ENCODE results near the gene ANG.
A peak's percentile ranks its signal among the peaks of the same experiment; 100 is the strongest.

Gene ANG

DNA sequence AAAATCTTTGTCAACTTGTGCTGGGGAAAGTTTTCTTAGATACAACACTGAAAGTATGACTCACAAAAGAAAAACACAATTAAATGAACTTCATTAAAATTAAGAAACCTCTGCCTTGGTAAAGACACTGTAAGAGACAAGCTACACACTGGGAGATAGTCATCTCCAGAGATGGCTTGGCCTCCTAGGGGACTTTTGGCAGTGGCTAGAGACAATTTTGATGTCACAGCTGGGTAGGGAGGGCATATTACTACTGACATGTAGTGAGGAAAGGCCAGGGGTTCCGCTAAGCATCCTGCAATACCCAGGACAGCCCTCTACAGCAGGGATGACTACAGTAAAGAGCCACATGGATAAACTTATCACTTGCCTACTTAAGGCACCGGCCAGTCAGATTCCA, 12.9 kb upstream of the ANG start:
- DNase-seq (ENCODE audit: low read depth in 2 of 3, low spot score in 1 of 3) = no peak

DNA sequence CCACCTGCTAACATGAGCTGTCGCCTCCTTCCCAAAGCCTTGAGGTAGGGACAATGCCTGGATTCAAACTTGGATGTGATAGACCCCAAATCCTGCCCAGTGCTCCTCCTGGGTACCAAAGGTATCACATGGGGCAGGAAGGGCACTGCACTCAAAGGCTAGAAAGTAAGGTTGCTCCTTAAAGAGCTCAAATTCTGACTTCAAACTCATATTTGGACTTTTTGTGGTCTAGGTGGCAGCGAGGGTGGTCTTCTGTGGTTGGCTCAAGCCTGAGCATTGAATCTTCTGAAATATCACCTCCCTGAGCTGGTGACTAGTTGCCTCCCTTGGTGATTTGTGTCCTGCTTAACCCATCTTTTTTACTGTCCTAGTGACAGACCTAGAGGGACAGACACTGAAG, 12.5 kb upstream of the ANG start:
- no peak for DNase-seq (ENCODE audit: low read depth in 2 of 3, low spot score in 1 of 3)

DNA sequence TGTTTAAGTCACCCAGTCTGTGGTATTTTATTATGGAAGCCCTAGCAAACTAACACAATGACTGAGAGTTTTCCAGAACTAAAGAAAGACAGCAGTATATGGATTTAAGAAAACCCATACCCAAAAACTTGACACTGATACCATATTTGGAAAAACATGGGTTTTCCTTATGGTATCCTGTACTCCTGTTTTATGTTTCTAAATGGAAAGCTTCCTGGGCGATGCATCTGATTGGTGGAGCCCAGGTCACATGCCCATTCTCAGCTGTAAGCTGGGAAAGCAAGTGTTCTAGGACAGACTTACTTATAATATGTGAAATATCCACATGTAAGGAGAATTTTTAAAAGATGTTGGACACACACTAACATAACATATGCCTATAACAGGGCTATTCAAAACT, 8.7 kb upstream of the ANG start:
- no peak for DNase-seq (ENCODE audit: low read depth in 2 of 3, low spot score in 1 of 3)

GRCh38 chr14:20680363-20680762, 8.2 kb upstream of the ANG start:
- DNase-seq (ENCODE audit: low read depth in 2 of 3, low spot score in 1 of 3) = no peak

GRCh38 chr14:20680843-20681347, 7.7 kb upstream of the ANG start:
- DNase-seq (ENCODE audit: low read depth in 2 of 3, low spot score in 1 of 3) = peak in 1 of 3 donors; percentile 43

DNA sequence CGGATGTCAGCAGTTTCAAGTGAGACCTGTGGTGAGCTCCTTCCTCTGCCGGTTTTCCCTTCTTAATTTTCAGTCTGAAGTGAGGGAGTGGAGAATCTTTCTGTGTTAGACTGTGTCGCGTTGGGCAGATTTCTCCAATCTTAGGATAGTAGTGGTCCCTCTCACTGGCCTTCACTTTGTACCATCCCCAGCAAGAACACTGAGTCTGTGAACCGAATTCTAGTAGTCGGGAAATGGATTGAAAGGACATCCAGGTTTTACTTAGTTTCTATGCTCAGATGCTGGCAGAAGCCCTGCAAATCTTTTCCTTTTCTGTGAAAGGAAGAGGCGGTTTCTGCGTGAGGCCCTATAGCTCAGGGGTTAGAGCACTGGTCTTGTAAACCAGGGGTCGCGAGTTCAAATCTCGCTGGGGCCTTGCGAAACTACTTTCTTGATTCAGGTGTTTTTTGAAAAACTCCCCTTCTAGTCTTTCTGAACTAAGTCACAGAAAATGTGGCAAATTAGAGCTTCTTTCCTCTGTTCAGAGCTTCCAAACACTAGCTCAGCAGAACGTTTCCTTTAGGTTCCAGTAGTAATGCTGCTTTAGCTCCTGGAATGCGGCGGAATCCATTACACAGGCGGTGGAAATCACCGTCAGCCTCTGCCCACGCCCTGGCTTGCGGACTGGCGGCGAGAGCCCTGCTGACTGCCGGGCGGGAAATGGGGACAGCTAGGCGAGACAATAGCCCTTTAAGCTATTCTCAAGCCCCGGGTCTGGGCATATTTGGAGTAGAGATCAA, 7.0 kb upstream of the ANG start:
- peak; percentile 72 to 95 (median 93) for DNase-seq (ENCODE audit: low read depth in 2 of 3, low spot score in 1 of 3)

DNA sequence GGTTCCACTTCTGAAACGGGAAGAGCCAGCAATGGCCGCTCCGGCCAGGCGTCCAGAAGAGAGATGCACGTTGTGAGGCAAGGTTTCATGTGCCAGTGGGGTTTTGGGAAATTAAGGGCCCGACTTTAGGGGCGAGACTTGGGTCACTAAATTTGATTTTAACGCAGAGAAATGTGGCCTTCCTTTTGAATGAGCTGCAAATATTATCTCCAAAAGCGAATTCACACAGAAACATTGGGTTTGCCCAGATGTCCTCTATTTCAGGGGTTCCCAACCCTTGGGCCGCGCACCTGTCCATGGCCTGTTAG, 6.5 kb upstream of the ANG start:
- DNase-seq (ENCODE audit: low read depth in 2 of 3, low spot score in 1 of 3) = no peak

DNA sequence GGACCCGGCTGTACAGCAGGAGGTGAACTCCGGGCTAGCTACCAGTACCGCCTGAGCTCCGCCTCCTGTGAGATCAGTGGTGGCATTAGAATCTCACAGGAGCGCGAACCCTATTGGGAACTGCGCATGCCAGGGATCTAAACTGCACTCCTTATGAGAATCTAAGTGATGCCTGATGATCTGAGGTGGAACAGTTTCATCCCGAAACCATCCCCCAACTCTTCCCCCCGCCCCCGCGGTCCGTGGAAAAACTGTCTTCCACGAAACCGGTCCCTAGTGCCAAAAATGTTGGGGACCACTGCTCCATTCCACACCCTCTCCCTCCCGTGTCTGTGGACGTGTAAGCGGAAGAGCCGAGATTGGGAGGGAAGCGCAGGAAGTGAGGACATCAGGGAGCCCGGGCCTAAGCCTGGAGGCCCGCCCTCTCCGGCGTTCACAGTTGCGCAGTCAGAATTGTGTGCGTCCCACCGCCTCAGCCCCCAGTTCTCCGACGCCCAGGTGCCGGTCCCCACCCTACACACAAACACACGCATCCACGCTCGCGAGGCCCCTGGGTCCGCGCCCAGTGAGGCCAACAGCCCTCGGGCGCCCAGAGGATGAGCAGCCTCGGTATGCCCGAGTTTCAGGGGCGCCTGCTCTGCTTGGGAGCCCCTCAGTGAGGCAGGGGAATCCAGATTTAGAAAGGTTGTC, 6.0 kb upstream of the ANG start:
- DNase-seq (ENCODE audit: low read depth in 2 of 3, low spot score in 1 of 3) = peak; percentile 55 to 72 (median 59)

DNA sequence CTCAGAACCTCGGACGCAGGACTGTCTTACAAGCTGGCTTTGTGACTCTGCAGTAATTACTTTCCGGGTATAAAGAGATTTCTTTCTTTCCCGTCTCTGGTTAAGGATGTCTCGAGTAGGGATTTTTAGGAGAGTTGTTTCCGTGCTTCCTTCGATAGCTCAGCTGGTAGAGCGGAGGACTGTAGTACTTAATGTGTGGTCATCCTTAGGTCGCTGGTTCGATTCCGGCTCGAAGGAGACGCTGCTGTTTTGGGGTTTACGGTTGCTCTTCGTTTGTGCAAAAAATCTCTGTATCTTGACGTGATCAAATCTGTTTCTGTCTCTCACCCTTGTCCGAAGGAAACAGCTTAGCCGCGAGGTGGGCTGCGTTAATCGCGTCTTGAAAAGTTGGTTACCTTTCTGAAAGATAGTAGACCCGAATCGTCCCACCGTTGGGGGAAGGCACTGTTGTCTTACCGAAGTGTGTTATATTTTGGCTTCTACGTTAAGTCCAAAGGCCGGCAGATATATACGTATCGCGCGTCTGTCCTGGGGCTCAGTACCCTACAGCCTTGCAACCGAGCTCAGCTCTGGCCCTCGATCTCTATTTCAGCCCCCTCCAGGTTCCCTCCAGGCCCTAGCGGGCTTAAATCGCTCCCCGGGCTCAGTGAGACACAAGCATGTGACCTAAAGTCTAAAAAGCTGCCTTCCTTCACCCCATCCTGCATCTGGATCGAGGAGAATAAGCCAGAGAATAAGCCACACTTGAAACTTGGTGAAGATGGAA, 5.3 kb upstream of the ANG start:
- DNase-seq (ENCODE audit: low read depth in 2 of 3, low spot score in 1 of 3) = peak; percentile 78 to 86 (median 84)

DNA sequence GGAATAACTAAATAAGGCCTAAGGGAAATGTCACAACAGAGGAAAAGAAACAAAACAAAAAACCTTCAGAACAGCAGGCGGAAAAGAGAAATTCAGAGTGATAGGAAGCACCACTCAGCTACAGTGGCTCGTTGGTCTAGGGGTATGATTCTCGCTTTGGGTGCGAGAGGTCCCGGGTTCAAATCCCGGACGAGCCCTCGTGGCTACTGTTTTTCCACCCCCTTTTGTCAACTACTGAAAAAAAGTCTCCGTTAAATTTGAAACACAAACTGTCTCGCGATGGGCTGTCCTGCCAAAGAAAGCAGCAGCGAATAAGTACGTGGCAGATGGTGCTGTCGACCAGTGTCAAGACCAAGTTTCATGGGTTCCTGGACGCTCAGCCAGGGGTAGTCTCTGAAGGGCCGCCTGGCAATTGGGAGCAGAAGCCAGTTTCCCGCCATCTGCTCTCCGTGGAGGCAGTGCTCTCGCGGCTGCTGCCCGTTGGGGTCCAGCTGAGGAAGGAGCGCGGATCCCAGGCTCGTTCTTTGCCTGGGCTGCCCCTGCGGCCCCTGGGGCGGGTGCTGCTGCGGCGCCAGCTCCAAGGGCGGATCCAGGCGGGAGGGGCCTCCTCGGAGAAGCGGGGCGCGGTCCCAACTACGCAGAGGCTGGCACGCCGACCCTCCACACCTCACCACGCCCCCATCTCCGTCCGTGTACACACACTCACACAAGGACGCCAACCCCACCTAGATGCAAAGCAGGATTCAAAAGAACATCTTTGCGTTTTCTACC, 4.5 kb upstream of the ANG start, which contains the start of gene RNASE4:
Gene RNASE4, plus strand, starts transcription at position 670 of the 771 bp plus-strand sequence. CDS start 14,812 bp downstream, outside the sequence.
- peak; percentile 72 to 89 (median 75) for DNase-seq (ENCODE audit: low read depth in 2 of 3, low spot score in 1 of 3)

DNA sequence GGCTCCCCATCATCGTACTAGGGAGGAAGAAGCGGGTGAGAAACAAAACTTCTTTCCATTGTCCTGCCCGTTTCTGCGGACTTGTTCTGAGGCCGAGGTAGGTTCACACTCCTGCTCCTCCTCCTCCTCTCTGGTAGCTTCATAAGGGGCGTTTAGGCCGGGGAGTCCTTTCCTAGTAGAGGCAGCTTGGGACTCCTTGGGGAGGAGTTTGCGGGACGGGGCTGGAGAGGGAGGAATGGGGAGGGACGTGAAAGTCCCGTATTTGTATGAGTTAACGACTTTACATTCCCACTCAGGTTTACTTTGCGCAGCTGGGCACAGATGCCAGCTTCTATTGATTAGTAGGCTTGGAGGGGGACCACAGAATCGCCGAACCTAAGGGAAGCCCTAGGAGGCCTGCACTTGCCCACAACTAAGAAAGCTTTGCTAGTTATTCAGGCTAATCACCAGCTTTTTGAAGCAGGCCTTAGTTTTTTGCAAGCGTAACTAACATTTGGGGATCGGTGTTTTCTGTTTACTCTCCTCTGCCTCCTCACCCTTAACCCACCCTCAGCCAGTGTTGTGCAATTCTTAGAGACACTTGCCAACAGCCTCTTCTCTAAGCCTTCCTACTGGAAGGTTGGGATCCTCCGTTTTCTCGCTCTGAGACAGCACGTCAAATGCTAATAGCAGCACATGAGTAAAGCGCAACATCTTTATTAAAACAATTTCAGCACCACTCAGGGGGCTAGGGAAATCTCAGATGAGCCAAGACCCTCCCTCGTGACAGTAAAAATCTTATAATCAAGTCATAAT, 3.7 kb upstream of the ANG start:
- DNase-seq (ENCODE audit: low read depth in 2 of 3, low spot score in 1 of 3) = no peak

- no peak for DNase-seq (ENCODE audit: low read depth in 2 of 3, low spot score in 1 of 3)
These were observed 2.0 kb upstream of the ANG start for GRCh38 chr14:20686386-20687143.

DNA sequence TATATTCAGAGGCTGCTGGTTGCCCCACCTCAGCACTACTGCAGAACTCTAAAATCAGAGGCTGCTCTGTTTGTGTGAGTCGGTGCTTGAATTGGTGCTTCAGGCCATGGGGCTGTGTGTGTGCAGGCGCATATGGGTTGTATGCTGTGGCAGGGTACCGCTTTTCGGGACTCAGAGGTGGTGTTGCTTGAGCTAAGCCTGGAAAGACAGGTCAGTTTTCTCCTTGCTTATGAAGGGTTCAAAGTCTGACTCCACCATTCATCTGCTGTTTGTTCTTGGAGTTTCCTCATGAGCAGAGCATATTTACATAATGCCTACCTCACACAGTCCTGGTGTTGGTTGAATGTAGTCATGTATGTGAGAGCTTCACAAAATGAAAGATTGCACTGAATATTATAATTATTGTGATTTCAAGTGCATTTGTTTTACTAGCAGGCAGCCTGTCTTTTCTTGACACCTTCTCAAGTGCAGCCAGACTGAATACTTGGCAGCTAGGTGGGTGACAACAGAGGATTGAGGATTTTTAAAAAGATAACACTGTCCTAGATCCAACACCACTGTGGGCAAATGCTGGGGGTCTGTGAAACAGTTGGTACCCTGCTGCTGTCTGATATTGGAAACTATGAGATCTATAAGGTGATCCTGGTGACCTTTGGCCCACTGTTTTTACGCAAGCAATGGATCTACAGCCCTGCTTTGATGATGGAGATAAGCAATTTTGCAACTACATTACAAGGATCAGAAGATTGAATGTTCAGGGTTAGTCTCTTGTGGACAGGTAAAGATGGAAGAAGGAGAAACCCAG, 1.0 kb upstream of the ANG start:
- DNase-seq (ENCODE audit: low read depth in 2 of 3, low spot score in 1 of 3) = no peak

DNA sequence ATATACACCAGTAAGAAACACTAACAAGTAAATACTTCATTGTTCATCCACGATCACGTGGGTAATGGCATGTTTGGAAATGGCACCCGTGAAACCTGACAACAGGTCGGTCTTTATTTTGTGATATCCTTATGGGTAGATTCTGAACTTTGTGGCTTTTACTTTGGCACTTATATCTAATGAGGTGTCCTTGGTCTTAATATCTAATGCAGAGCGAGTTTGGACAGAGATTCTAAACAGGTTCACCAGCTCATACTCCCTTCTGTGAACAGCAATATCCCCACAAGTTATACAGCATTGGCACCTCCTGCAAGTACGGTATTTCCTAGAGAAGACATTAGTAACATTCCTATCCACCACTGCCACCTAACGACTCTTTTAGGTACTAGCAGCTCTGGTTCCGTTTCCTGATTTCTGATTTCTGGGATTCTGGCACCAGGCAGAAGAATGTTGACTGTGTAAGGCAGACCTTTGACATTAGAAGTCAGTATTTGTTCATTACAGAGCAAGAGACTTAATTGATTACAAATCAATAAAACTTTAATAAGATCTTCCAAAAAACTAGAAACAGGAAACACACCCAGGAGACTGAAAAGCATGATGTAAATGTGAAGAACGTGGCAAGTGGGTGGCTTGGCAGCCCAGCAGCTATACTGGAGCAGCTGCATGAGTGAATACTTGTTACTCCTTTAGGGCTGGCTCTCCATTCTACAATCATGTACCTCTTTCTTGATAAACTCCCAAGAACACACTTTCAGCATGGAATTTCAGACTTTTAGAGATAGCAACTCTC, 2.5 kb downstream of the ANG start:
- DNase-seq (ENCODE audit: low read depth in 2 of 3, low spot score in 1 of 3) = peak in 1 of 3 donors; percentile 59

DNA sequence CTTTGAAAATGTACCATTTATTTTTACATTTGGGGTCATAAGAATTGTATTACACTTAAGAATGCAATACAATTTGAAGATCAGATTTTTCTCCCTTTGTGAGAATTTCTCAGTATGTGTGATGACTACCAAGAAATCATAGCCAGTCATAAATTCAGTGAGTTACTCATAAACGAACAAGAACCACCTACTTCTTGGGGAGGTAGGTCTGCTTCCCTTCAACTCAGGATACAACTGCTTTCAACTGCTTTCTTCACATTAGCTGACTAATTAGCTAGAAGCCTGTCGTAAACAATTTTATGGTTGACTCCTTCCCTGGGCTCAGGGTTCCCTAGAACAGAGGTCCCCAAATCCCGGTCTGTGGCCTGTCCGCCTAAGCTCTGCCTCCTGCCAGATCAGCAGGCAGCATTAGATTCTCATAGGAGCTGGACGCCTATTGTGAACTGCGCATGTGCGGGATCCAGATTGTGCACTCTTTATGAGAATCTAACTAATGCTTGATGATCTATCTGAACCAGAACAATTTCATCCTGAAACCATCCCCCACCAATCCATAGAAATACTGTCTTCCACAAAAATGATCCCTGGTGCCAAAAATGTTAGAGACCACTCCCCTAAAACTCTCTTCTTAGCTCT, 3.7 kb downstream of the ANG start:
- no peak for DNase-seq (ENCODE audit: low read depth in 2 of 3, low spot score in 1 of 3)

DNA sequence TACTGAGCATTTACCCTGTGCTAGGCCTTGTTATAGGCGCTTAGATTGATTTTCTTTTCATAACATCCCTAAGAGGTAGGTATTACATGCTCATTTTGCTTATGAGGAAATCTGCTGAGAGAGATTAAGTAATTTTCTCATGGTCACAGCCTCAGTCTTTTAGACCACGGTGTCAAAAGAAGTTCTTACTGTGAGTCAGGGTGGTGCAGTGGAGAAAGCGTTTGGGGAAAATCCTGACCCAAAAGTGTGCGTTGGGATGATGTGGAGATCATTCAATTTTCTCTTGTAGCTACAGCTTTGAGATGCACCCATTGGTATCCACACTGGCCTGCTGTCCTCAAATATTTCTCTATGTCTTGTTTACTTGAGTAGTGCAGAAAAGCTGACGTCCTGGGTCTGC, 8.2 kb downstream of the ANG start:
- no peak for DNase-seq (ENCODE audit: low read depth in 2 of 3, low spot score in 1 of 3)

GRCh38 chr14:20697273-20698017, 8.9 kb downstream of the ANG start:
- DNase-seq (ENCODE audit: low read depth in 2 of 3, low spot score in 1 of 3) = peak; percentile 38 to 51 (median 47)
